ENCODE results near the gene RENBP.

The RENBP gene

GRCh38 chrX:153953342-153953830 lies 8.9 kb upstream of the RENBP start:
- peak; percentile 48 to 78 (median 71) for DNase-seq

- DNase-seq: no peak
Observed at GRCh38 chrX:153952373-153953026, 8.1 kb upstream of the RENBP start.

GRCh38 chrX:153951683-153952372 lies 7.4 kb upstream of the RENBP start:
- no peak for DNase-seq

GRCh38 chrX:153950127-153950526 lies 5.7 kb upstream of the RENBP start:
- DNase-seq: no peak

- no peak for DNase-seq
Observed at GRCh38 chrX:153948847-153949805, 4.7 kb upstream of the RENBP start.

- no peak for DNase-seq
Observed at GRCh38 chrX:153948002-153948466, 3.6 kb upstream of the RENBP start.

GRCh38 chrX:153947009-153947769 lies 2.7 kb upstream of the RENBP start:
- peak; percentile 63 to 87 (median 81) for DNase-seq

- no peak for DNase-seq
Observed at GRCh38 chrX:153945956-153946943, 1.8 kb upstream of the RENBP start.

GRCh38 chrX:153944800-153945150 lies 332 bp upstream of the RENBP start:
- DNase-seq: no peak

- DNase-seq: no peak
Observed at GRCh38 chrX:153941336-153942252, 2.8 kb downstream of the RENBP start.

GRCh38 chrX:153939573-153939972 lies 4.9 kb downstream of the RENBP start:
- peak in 1 of 3 experiments; percentile 46 for DNase-seq

- DNase-seq: no peak
Observed at GRCh38 chrX:153938226-153938786, 6.1 kb downstream of the RENBP start.

- no peak for DNase-seq
Observed at GRCh38 chrX:153937056-153937455, 7.4 kb downstream of the RENBP start.

- DNase-seq: peak; percentile 34 to 73 (median 57)
Observed at GRCh38 chrX:153935326-153935851, 9.1 kb downstream of the RENBP start.

GRCh38 chrX:153934762-153935325 lies 9.6 kb downstream of the RENBP start, which contains the start of gene NAA10:
Gene NAA10, minus strand, starts transcription at chrX:153935037. Its CDS starts 133 bp downstream, at chrX:153934904.
- DNase-seq: peak; percentile 86 to 89 (median 86)

- peak in 1 of 3 experiments; percentile 49 for DNase-seq
Observed at GRCh38 chrX:153934148-153934761, 10.2 kb downstream of the RENBP start.

GRCh38 chrX:153933748-153934147 lies 10.7 kb downstream of the RENBP start:
- DNase-seq: no peak

- DNase-seq: no peak
Observed at GRCh38 chrX:153932220-153932915, 12.1 kb downstream of the RENBP start.
